AG04450 (cell line): Measurements from ENCODE around the gene VCL. TPM values are rescaled to one million over a fixed set of nuclear protein-coding genes. Genes with fewer than 3 reads are reported as not detected.
A peak's percentile ranks its signal among the peaks of the same experiment; 100 is the strongest.

Experiments
- CTCF ChIA-PET: fragments of 300-600, 350-600 bp; formaldehyde crosslinking; extraction: SDS; loops from one replicate; lab custom pipeline; 2022; ENCODE audit warnings: antibody characterized with exemption, inconsistent platforms; lab: Charles Lee
- POLR2A ChIA-PET: fragments of 350-600 bp; formaldehyde crosslinking; extraction: SDS; loops from one replicate; lab custom pipeline; 2021; ENCODE audit warnings: antibody characterized with exemption, inconsistent platforms; lab: Yijun Ruan, JAX
- DNase-seq: peaks from one replicate; pipeline ENCODE4 v3.0.0-alpha.2; 2011; ENCODE audit warnings: low read depth, low spot score
- H3K27ac ChIP-seq: one replicate; pipeline ENCODE4 v1.5.1; 2012; ENCODE audit warnings: low read depth, low read length, control low read depth
- H3K27me3 ChIP-seq: one replicate; pipeline ENCODE4 v1.6.0; 2012; ENCODE audit warnings: low read length; ENCODE audit not compliant: control insufficient read depth, insufficient read depth
- H3K4me3 ChIP-seq: 2 replicates; pipeline ENCODE4 v1.5.1; 2011; ENCODE audit warnings: mild to moderate bottlenecking, low read depth, low read length, control low read depth
- H3K9me3 ChIP-seq: 2 replicates; pipeline ENCODE4 v1.5.1; 2012; ENCODE audit warnings: low read length; ENCODE audit not compliant: control insufficient read depth, insufficient read depth
- polyA plus RNA-seq: library from polyadenylated mRNA; depleted of rRNA; stranded (reverse); fragments of >200 nt; gene quantifications from 2 replicates; pipeline ENCODE4 v1.2.3, GENCODE V29; 2011
- TF ChIP-seq, protein P1 (sequence below): IDR thresholded peaks from 2 replicates; pipeline ENCODE4 v1.5.1; 2011; ENCODE audit warnings: low read depth, low read length, control low read depth, inconsistent platforms

The VCL gene
- polyA plus RNA-seq, 1 experiment, result 313 TPM

DNA sequence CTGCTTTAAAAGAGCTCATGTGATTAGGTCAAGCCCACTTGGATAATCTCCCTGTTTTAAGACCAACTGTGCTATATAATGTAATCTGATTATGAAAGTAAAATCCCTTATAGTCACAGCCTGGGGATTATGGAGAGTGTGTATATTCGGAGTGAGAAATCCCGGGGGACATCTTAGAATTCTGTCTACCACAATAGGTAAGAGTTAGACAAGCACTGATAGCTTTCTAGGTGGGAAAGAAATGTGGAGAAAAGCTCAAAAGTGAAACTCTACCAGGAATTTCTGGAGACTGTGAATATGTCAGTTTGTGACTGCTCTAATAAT is 2.9 kb upstream of the VCL start:
- no peak for DNase-seq
- Histone ChIP-seq H3K27ac (no peak overlapping the region), H3K9me3 (no peaks in the 10 kb centered on the region; the same call in 1 of the 2 replicates), H3K27me3 (no peaks in the 10 kb centered on the region), H3K4me3 (no peak overlapping the region)
- TF ChIP-seq, protein P1, sequence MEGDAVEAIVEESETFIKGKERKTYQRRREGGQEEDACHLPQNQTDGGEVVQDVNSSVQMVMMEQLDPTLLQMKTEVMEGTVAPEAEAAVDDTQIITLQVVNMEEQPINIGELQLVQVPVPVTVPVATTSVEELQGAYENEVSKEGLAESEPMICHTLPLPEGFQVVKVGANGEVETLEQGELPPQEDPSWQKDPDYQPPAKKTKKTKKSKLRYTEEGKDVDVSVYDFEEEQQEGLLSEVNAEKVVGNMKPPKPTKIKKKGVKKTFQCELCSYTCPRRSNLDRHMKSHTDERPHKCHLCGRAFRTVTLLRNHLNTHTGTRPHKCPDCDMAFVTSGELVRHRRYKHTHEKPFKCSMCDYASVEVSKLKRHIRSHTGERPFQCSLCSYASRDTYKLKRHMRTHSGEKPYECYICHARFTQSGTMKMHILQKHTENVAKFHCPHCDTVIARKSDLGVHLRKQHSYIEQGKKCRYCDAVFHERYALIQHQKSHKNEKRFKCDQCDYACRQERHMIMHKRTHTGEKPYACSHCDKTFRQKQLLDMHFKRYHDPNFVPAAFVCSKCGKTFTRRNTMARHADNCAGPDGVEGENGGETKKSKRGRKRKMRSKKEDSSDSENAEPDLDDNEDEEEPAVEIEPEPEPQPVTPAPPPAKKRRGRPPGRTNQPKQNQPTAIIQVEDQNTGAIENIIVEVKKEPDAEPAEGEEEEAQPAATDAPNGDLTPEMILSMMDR, result no peak
- CTCF ChIA-PET, result interaction anchor here (0.7 to 2.0 kb wide), 4 partner anchors 54 to 115 kb away, joined by 3 to 9 read pairs (median 6); no protein-coding TSS in a partner anchor
- POLR2A ChIA-PET, result interaction anchor here (0.5 to 0.7 kb wide), 2 partner anchors 30 to 191 kb away, joined by 3 read pairs; no protein-coding TSS in a partner anchor

DNA sequence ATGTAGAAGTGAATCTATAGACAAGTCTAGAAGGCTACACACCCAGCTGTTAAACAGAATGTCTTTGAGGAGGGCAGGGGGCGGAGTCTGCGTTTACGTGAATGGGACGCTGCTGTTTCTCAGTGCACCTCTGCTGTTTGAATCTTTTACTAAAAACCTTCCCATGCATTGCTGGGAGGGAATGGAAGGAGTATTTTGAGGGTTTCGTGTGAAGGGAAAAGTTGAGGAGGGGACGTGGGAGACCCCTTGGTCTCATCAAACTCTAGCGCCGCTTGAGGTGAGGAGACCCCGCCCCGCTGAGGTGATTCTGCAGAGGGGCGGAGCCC is 492 bp upstream of the VCL start:
- Histone ChIP-seq H3K27me3 (no peaks in the 10 kb centered on the region), H3K4me3 (peak overlapping the region; percentile 64), H3K27ac (peak overlapping the region; percentile 22), H3K9me3 (no peaks in the 10 kb centered on the region; the same call in 1 of the 2 replicates)
- no peak for DNase-seq
- POLR2A ChIA-PET, result interaction anchor here (0.6 to 4.0 kb wide), 11 partner anchors 11 to 110 kb away, joined by 3 to 31 read pairs (median 9); no protein-coding TSS in a partner anchor
- TF ChIP-seq, protein P1, result no peak
- CTCF ChIA-PET, result interaction anchor here (1.1 to 5.1 kb wide), 2 partner anchors 30 to 110 kb away, joined by 5 to 32 read pairs; no protein-coding TSS in a partner anchor

- H3K9me3 ChIP-seq, result no peaks in the 10 kb centered on the region; the same call in 1 of the 2 replicates
- H3K27ac ChIP-seq, result peak overlapping the region; percentile 90
- H3K27me3 ChIP-seq, result no peaks in the 10 kb centered on the region
- no peak for DNase-seq
- CTCF ChIA-PET, result interaction anchor here (0.7 to 5.1 kb wide), 5 partner anchors 23 to 111 kb away, joined by 4 to 32 read pairs (median 5); no protein-coding TSS in a partner anchor
- POLR2A ChIA-PET, result interaction anchor here (0.6 to 4.0 kb wide), 10 partner anchors 10 to 214 kb away, joined by 3 to 31 read pairs (median 10); no protein-coding TSS in a partner anchor
- TF ChIP-seq, protein P1, result no peak
- peak overlapping the region; percentile 94 for H3K4me3 ChIP-seq
Measured at GRCh38 chr10:73998623-73998928, 660 bp downstream of the VCL start.

GRCh38 chr10:73998929-73999691 is 1.2 kb downstream of the VCL start:
- Histone ChIP-seq H3K27me3 (no peaks in the 10 kb centered on the region), H3K4me3 (peak overlapping the region; percentile 94), H3K9me3 (no peaks in the 10 kb centered on the region; the same call in 1 of the 2 replicates), H3K27ac (peak overlapping the region; percentile 90)
- ChIA-PET POLR2A (interaction anchor here (0.6 to 4.0 kb wide), 19 partner anchors 9 to 213 kb away, joined by 3 to 31 read pairs (median 6); no protein-coding TSS in a partner anchor), CTCF (interaction anchor here (0.6 to 5.1 kb wide), 11 partner anchors 22 to 154 kb away, joined by 3 to 32 read pairs (median 5); no protein-coding TSS in a partner anchor)
- TF ChIP-seq, protein P1, result peak; percentile 70
- DNase-seq, result peak; percentile 55
